H1 (cell line): ENCODE results near the gene SLC6A3. TPM values are rescaled to one million over a fixed set of nuclear protein-coding genes. Genes with fewer than 3 reads are reported as not detected.

ENCODE experiments used
- CTCF ChIA-PET: fragments of 300-600 bp; sonication (Branson Sonifier 250); formaldehyde crosslinking; loops from one replicate; lab custom pipeline; 2021; ENCODE audit not compliant: partially characterized antibody; lab: Charles Lee
- POLR2A ChIA-PET: fragments of 300-600 bp; sonication (Branson Sonifier 250); formaldehyde crosslinking; loops from one replicate; lab custom pipeline; 2021; ENCODE audit warnings: inconsistent platforms; ENCODE audit not compliant: partially characterized antibody; lab: Charles Lee
- DNase-seq, 2 experiments: peaks; one replicate each; pipeline versions ENCODE4 v3.0.0 to v3.0.0-alpha.2; 2010 to 2022; ENCODE audit warnings: low spot score in 2 of 2, low read depth in 1 of 2, mixed read lengths in 1 of 2
- FAIRE-seq: peaks from 2 replicates; lab custom pipeline; 2011; peaks lifted over from hg19 to GRCh38; lab: Jason Lieb, UNC
- H2AFZ ChIP-seq: 2 replicates; pipeline ENCODE4 v1.8.1; 2012; ENCODE audit warnings: low read length, inconsistent platforms
- H2AK5ac ChIP-seq: 2 replicates; pipeline ENCODE4 v1.6.1; 2013; ENCODE audit warnings: low read depth, low read length
- H2BK120ac ChIP-seq: replicated peaks from 2 replicates; pipeline ENCODE3; 2013; ENCODE audit warnings: low read depth, low read length, inconsistent platforms
- H2BK12ac ChIP-seq: 2 replicates; pipeline ENCODE4 v1.6.1; 2013; ENCODE audit warnings: low read depth, low read length
- H2BK15ac ChIP-seq: 2 replicates; pipeline ENCODE4 v1.6.1; 2013; ENCODE audit warnings: low read length
- H2BK20ac ChIP-seq: 2 replicates; pipeline ENCODE4 v1.6.1; 2013; ENCODE audit warnings: low read length
- H2BK5ac ChIP-seq: 2 replicates; pipeline ENCODE4 v1.6.1; 2013; ENCODE audit warnings: low read depth, low read length
- H3K14ac ChIP-seq: 2 replicates; pipeline ENCODE4 v1.6.1; 2013; ENCODE audit warnings: inconsistent platforms; ENCODE audit not compliant: insufficient read length
- H3K18ac ChIP-seq: 2 replicates; pipeline ENCODE4 v1.6.1; 2013; ENCODE audit warnings: low read length; ENCODE audit errors: extremely low read depth
- H3K23ac ChIP-seq: 2 replicates; pipeline ENCODE4 v1.6.1; 2013; ENCODE audit warnings: inconsistent platforms; ENCODE audit not compliant: insufficient read length
- H3K23me2 ChIP-seq: 2 replicates; pipeline ENCODE4 v1.6.1; 2013; ENCODE audit warnings: low read depth, low read length
- H3K27ac ChIP-seq: 2 replicates; pipeline ENCODE4 v1.6.1; 2011; ENCODE audit warnings: low read depth, low read length, inconsistent platforms
- H3K27me3 ChIP-seq, 4 experiments: replicated peaks in 1 of 4; 1 replicate in 1 of 4; 2 replicates in 3 of 4; pipeline versions ENCODE4 v1.6.1 to v1.8.1; 2011 to 2013; ENCODE audit warnings: low read length in 3 of 4, mild to moderate bottlenecking in 3 of 4, inconsistent platforms in 2 of 4, mixed read lengths in 2 of 4, moderate library complexity in 1 of 4; ENCODE audit not compliant: control insufficient read depth in 3 of 4, insufficient read depth in 3 of 4; ENCODE audit errors: extremely low read depth in 1 of 4
- H3K36me3 ChIP-seq, 4 experiments: 2 replicates each; pipeline versions ENCODE4 v1.6.1 to v1.8.1; 2011 to 2013; ENCODE audit warnings: mild to moderate bottlenecking in 4 of 4, low read length in 3 of 4, moderate library complexity in 2 of 4, control low read depth in 1 of 4, inconsistent platforms in 1 of 4; ENCODE audit not compliant: insufficient read depth in 4 of 4, control insufficient read depth in 2 of 4
- H3K4ac ChIP-seq: replicated peaks from 2 replicates; pipeline ENCODE3; 2013; ENCODE audit warnings: low read length, low read depth, mixed read lengths, inconsistent platforms; ENCODE audit not compliant: insufficient read length
- H3K4me1 ChIP-seq, 4 experiments: replicated peaks in 1 of 4; 1 replicate in 1 of 4; 2 replicates in 3 of 4; pipeline versions ENCODE4 v1.6.1 to v1.8.1; 2011 to 2013; ENCODE audit warnings: low read length in 3 of 4, inconsistent platforms in 2 of 4, mixed read lengths in 1 of 4; ENCODE audit not compliant: insufficient read depth in 4 of 4, control insufficient read depth in 3 of 4
- H3K4me2 ChIP-seq, 2 experiments: 2 replicates each; pipeline versions ENCODE4 v1.6.1 to v1.8.1; 2011 to 2013; ENCODE audit warnings: low read depth in 2 of 2, low read length in 2 of 2, control low read depth in 1 of 2, inconsistent platforms in 1 of 2, mild to moderate bottlenecking in 1 of 2; ENCODE audit not compliant: insufficient read depth in 1 of 2
- H3K4me3 ChIP-seq, 4 experiments: fragments of 200-600, 300-600 bp in 1 of 4; sonication (generic), shearing (Covaris generic), sonication (Bioruptor Twin) in 1 of 4; 2 replicates each; pipeline versions ENCODE4 v1.5.1 to v1.8.1; 2011 to 2016; ENCODE audit warnings: low read length in 4 of 4, low read depth in 3 of 4, control low read depth in 2 of 4, inconsistent platforms in 2 of 4, mild to moderate bottlenecking in 2 of 4, mixed read lengths in 1 of 4, moderate library complexity in 1 of 4; ENCODE audit not compliant: insufficient read depth in 2 of 4; ENCODE audit errors: extremely low read depth in 1 of 4
- H3K56ac ChIP-seq: replicated peaks from 2 replicates; pipeline ENCODE3; 2013; ENCODE audit warnings: low read depth, mild to moderate bottlenecking, mixed read lengths, low read length, inconsistent platforms; ENCODE audit not compliant: insufficient read length
- H3K79me1 ChIP-seq: 2 replicates; pipeline ENCODE4 v1.6.1; 2013; ENCODE audit warnings: low read depth, low read length, control low read depth
- H3K79me2 ChIP-seq, 2 experiments: 2 replicates each; pipeline versions ENCODE4 v1.6.1 to v1.8.1; 2012 to 2013; ENCODE audit warnings: low read length in 2 of 2, mild to moderate bottlenecking in 2 of 2, inconsistent platforms in 1 of 2; ENCODE audit not compliant: insufficient read depth in 2 of 2, control insufficient read depth in 1 of 2
- H3K9ac ChIP-seq, 4 experiments: replicated peaks in 1 of 4; 1 replicate in 1 of 4; 2 replicates in 3 of 4; pipeline versions ENCODE4 v1.6.1 to v1.8.1; 2011 to 2013; ENCODE audit warnings: low read depth in 3 of 4, low read length in 3 of 4, control low read depth in 2 of 4, mild to moderate bottlenecking in 2 of 4, moderate library complexity in 2 of 4, inconsistent platforms in 1 of 4; ENCODE audit errors: extremely low read depth in 1 of 4
- H3K9me3 ChIP-seq, 2 experiments: 2 replicates each; pipeline versions ENCODE4 v1.6.1 to v1.8.1; 2012 to 2013; ENCODE audit warnings: mild to moderate bottlenecking in 2 of 2, moderate library complexity in 2 of 2, control low read depth in 1 of 2, inconsistent platforms in 1 of 2, low read depth in 1 of 2, low read length in 1 of 2, mixed read lengths in 1 of 2; ENCODE audit not compliant: insufficient read depth in 2 of 2
- H4K20me1 ChIP-seq, 2 experiments: replicated peaks in 1 of 2; 2 replicates each; pipeline versions ENCODE3 to v1.8.1; 2011 to 2013; ENCODE audit warnings: inconsistent platforms in 2 of 2, low read length in 2 of 2, mild to moderate bottlenecking in 1 of 2; ENCODE audit not compliant: insufficient read depth in 2 of 2, control insufficient read depth in 1 of 2
- H4K5ac ChIP-seq: 2 replicates; pipeline ENCODE4 v1.6.1; 2013; ENCODE audit warnings: low read length, low read depth, mixed read lengths, inconsistent platforms; ENCODE audit not compliant: insufficient read length
- H4K8ac ChIP-seq: 2 replicates; pipeline ENCODE4 v1.8.0; 2013; ENCODE audit warnings: mild to moderate bottlenecking, moderate library complexity, low read length, inconsistent platforms; ENCODE audit not compliant: insufficient read depth; ENCODE audit errors: extremely low read depth
- H4K91ac ChIP-seq: replicated peaks from 2 replicates; pipeline ENCODE3; 2013; ENCODE audit warnings: low read length, mixed read lengths, inconsistent platforms; ENCODE audit not compliant: insufficient read length
- ASH2L ChIP-seq: fragments of 200-600, 300-600 bp; sonication (generic); IDR thresholded peaks from one replicate; pipeline ENCODE4 v1.7.1; 2017; ENCODE audit warnings: low read length
- BACH1 ChIP-seq: IDR thresholded peaks from 2 replicates; pipeline ENCODE4 v1.6.1; 2012; ENCODE audit warnings: low read length, improper control_type of control experiment
- CBX8 ChIP-seq: fragments of 300-800, 300-1000 bp; sonication (generic); IDR thresholded peaks from 2 replicates; pipeline ENCODE4 v1.7.1; 2016; ENCODE audit warnings: low read depth, low read length, borderline replicate concordance
- CHD1 ChIP-seq: IDR thresholded peaks from 2 replicates; pipeline ENCODE4 v1.6.1; 2012; ENCODE audit warnings: low read depth, low read length, improper control_type of control experiment
- EGR1 ChIP-seq: IDR thresholded peaks from 2 replicates; pipeline ENCODE4 v1.6.1; 2011; ENCODE audit warnings: low read depth, low read length, borderline replicate concordance
- GTF2F1 ChIP-seq: IDR thresholded peaks from 2 replicates; pipeline ENCODE4 v1.6.1; 2012; ENCODE audit warnings: low read depth, low read length, improper control_type of control experiment, borderline replicate concordance
- HDAC6 ChIP-seq: IDR thresholded peaks from one replicate; pipeline ENCODE4 v1.7.1; 2012; ENCODE audit warnings: low read depth, mild to moderate bottlenecking, inconsistent platforms, low read length, moderate library complexity
- KDM1A ChIP-seq: fragments of 200-600, 300-600 bp; sonication (generic); IDR thresholded peaks from 2 replicates; pipeline ENCODE4 v1.7.1; 2016; ENCODE audit warnings: mild to moderate bottlenecking, low read length, borderline replicate concordance
- NANOG ChIP-seq: IDR thresholded peaks from 2 replicates; pipeline ENCODE4 v1.6.1; 2011; ENCODE audit warnings: low read length, low read depth, mild to moderate bottlenecking, inconsistent platforms; ENCODE audit not compliant: insufficient read depth, poor library complexity, severe bottlenecking
- NRF1 ChIP-seq: IDR thresholded peaks from 2 replicates; pipeline ENCODE4 v1.6.1; 2011; ENCODE audit warnings: mild to moderate bottlenecking, low read depth, low read length, improper control_type of control experiment
- POLR2A ChIP-seq, 2 experiments: IDR thresholded peaks; 1 replicate in 1 of 2; 2 replicates in 1 of 2; pipeline ENCODE4 v1.6.1; 2011; ENCODE audit warnings: low read depth in 2 of 2, low read length in 2 of 2, mild to moderate bottlenecking in 2 of 2; ENCODE audit errors: control extremely low read depth in 1 of 2
- RBBP5 ChIP-seq: IDR thresholded peaks from 2 replicates; pipeline ENCODE4 v1.7.1; 2012; ENCODE audit warnings: low read depth, mild to moderate bottlenecking, inconsistent platforms, low read length, moderate library complexity, borderline replicate concordance
- RNF2 ChIP-seq: fragments of 200-900, 300-1000 bp; sonication (generic); IDR thresholded peaks from 2 replicates; pipeline ENCODE4 v1.7.1; 2016; ENCODE audit warnings: borderline replicate concordance, low read depth, mild to moderate bottlenecking, antibody characterized with exemption, low read length; ENCODE audit not compliant: poor library complexity, severe bottlenecking; ENCODE audit errors: missing control alignments
- SRF ChIP-seq: IDR thresholded peaks from 2 replicates; pipeline ENCODE4 v1.6.1; 2011; ENCODE audit warnings: mild to moderate bottlenecking, low read depth, low read length, moderate library complexity
- WGBS, 2 experiments: shearing (Covaris generic) in 1 of 2; methylation state at CpG; one replicate each; pipeline versions ENCODE4 v1.1.6 to v1.1.7; 2013 to 2015; ENCODE audit warnings: low lambda C conversion rate in 2 of 2, mixed read lengths in 2 of 2, inconsistent platforms in 1 of 2, low coverage in 1 of 2, missing lambda C conversion rate in 1 of 2; ENCODE audit not compliant: insufficient replicate concordance in 2 of 2, insufficient coverage in 1 of 2, insufficient read length in 1 of 2; ENCODE audit errors: extremely low coverage in 1 of 2, missing lambda C conversion rate in 1 of 2; 5-methylcytosine and 5-hydroxymethylcytosine counted together
- polyA plus RNA-seq, 7 experiments: library from polyadenylated mRNA; depleted of rRNA in 3 of 7; stranded (reverse) in 5 of 7; unstranded in 2 of 7; fragments of >200 nt in 5 of 7; fragments of 200-250 nt in 2 of 7; gene quantifications; 1 replicate in 5 of 7; 2 replicates in 1 of 7; 4 replicates in 1 of 7; pipeline versions ENCODE4 v1.2.1 to v1.2.3, GENCODE V29; 2011 to 2013; ENCODE audit warnings: missing spikeins in 2 of 7, mixed read lengths in 2 of 7
- total RNA-seq: library from RNA; stranded (reverse); fragmentation: NEBNext Ultra II Directional; extraction: Animal tissue kit (Norgen Biotek cat#: 25700); gene quantifications from 2 replicates; pipeline ENCODE4 v1.2.1, GENCODE V29; 2021
- TF ChIP-seq, protein P1 (sequence below): IDR thresholded peaks from 2 replicates; pipeline ENCODE4 v1.6.1; 2012; ENCODE audit warnings: inconsistent platforms

SLC6A3 gene
- total and polyA plus RNA-seq, 2 of the 8 experiments (the other 6 are each of a cell fraction or from before 2014, with no cell fraction given) = 0.48 to 0.91 TPM

DNA sequence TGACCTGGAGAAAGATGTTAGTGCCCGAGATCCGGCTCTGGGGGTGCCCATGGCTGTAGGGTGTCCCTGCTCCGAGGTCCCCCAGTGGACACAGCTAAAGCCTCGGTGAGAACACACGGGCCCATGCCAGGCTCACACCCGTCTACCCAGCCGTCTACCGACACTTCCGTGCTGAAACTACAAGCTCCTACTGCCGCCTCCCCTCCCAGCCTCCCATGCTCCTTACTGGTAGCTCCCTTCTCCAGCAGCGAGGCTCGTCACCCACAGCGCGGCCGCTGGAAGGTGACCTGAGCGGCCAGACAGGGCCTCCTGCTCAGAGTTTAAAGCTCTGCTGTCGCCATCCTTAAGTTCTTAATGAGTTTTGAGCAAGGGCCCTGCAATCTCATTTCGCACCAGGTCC is 67.1 kb downstream of the SLC6A3 start:
- Histone ChIP-seq H3K36me3 (no peaks in the 10 kb centered on the region), H3K14ac (no peak overlapping the region), H2BK5ac (no peak overlapping the region), H2BK20ac (no peak overlapping the region), H2AFZ (no peak overlapping the region), H4K8ac (no peak overlapping the region), H4K5ac (no peak overlapping the region), H3K79me2 (no peaks in the 10 kb centered on the region), H3K56ac (no peak overlapping the region), H2AK5ac (no peak overlapping the region), H3K18ac (no peak overlapping the region), H3K4me2 (no peak overlapping the region), H3K27ac (no peak overlapping the region), H3K27me3 (peaks cover 1 to 25% (median 20%) of the 10 kb centered on the region in 4 experiments), H3K4ac (no peak overlapping the region), H3K9ac (no peak overlapping the region), H2BK12ac (no peak overlapping the region), H4K91ac (no peak overlapping the region), H3K23ac (no peak overlapping the region), H2BK120ac (no peak overlapping the region), H2BK15ac (no peak overlapping the region), H3K79me1 (no peaks in the 10 kb centered on the region), H3K23me2 (peaks cover 2% of the 10 kb centered on the region; the same call in 1 of the 2 replicates), H3K4me3 (no peak overlapping the region), H4K20me1 (peaks cover 0 to 5% of the 10 kb centered on the region in 2 experiments), H3K9me3 (peaks cover 5 to 10% of the 10 kb centered on the region in 2 experiments; a peak in 3 of 4 replicates), H3K4me1 (peaks cover 0 to 7% (median 5%) of the 10 kb centered on the region in 4 experiments; a peak in 6 of 7 replicates)
- ChIA-PET CTCF (interaction anchor here (0.8 to 4.0 kb wide), 10 partner anchors 8 to 266 kb away, joined by 3 to 27 read pairs (median 5); no protein-coding TSS in a partner anchor), POLR2A (no interaction called here)
- 85% methylated on average over 18 of the region's 18 CpGs; no CpG with 5 or more reads in 1 of the 2 experiments for WGBS, 2 experiments
- no peak for DNase-seq
- no peak for FAIRE-seq
- no peak for TF ChIP-seq RNF2
- no peak for TF ChIP-seq GTF2F1
- TF ChIP-seq KDM1A = no peak
- no peak for TF ChIP-seq NRF1
- TF ChIP-seq, protein P1, sequence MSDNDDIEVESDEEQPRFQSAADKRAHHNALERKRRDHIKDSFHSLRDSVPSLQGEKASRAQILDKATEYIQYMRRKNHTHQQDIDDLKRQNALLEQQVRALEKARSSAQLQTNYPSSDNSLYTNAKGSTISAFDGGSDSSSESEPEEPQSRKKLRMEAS = no peak
- TF ChIP-seq BACH1 = no peak
- no peak for TF ChIP-seq ASH2L
- no peak for TF ChIP-seq HDAC6
- TF ChIP-seq POLR2A (IDR thresholded peaks at IDR 0.05; ENCODE audit: control extremely low read depth in 1 of 2, low read depth in 2 of 2, low read length in 2 of 2) = no peak
- no peak for TF ChIP-seq SRF
- TF ChIP-seq CHD1 = no peak
- no peak for TF ChIP-seq CBX8
- no peak for TF ChIP-seq EGR1
- TF ChIP-seq RBBP5 = no peak
- TF ChIP-seq NANOG = no peak
